ENCODE data around the gene CYTH1.

CYTH1 gene

GRCh38 chr17:78716814-78717393 is 65.2 kb downstream of the CYTH1 start:
- no peak for FAIRE-seq
- DNase-seq (ENCODE audit: low spot score), result no peak

GRCh38 chr17:78716292-78716691 is 65.8 kb downstream of the CYTH1 start:
- no peak for DNase-seq (ENCODE audit: low spot score)
- FAIRE-seq, result no peak

- DNase-seq (ENCODE audit: low spot score) (no peak), FAIRE-seq (no peak)
Observed at GRCh38 chr17:78715876-78716275, 66.2 kb downstream of the CYTH1 start.

- DNase-seq (ENCODE audit: low spot score) (no peak), FAIRE-seq (no peak)
Observed at GRCh38 chr17:78715000-78715771, 66.9 kb downstream of the CYTH1 start.

GRCh38 chr17:78714534-78714933 is 67.5 kb downstream of the CYTH1 start:
- FAIRE-seq, result no peak
- no peak for DNase-seq (ENCODE audit: low spot score)

GRCh38 chr17:78712043-78712442 is 70.0 kb downstream of the CYTH1 start:
- no peak for FAIRE-seq

GRCh38 chr17:78710607-78711006 is 71.5 kb downstream of the CYTH1 start:
- DNase-seq (ENCODE audit: low spot score), result no peak
- no peak for FAIRE-seq

More at GRCh38 chr17:78712043-78712442, 70.0 kb downstream of the CYTH1 start:
- DNase-seq (ENCODE audit: low spot score), result no peak

GRCh38 chr17:78709751-78710181 is 72.3 kb downstream of the CYTH1 start:
- no peak for DNase-seq (ENCODE audit: low spot score)
- no peak for FAIRE-seq

GRCh38 chr17:78709119-78709681 is 72.9 kb downstream of the CYTH1 start:
- FAIRE-seq (no peak), DNase-seq (ENCODE audit: low spot score) (no peak)

GRCh38 chr17:78708510-78708973 is 73.5 kb downstream of the CYTH1 start:
- FAIRE-seq (no peak), DNase-seq (ENCODE audit: low spot score) (peak; percentile 91)

- DNase-seq (ENCODE audit: low spot score) (no peak), FAIRE-seq (no peak)
Observed at GRCh38 chr17:78707923-78708322, 74.2 kb downstream of the CYTH1 start.

GRCh38 chr17:78707016-78707415 is 75.1 kb downstream of the CYTH1 start:
- DNase-seq (ENCODE audit: low spot score) (no peak), FAIRE-seq (no peak)

- no peak for FAIRE-seq
Observed at GRCh38 chr17:78706271-78706915, 75.7 kb downstream of the CYTH1 start.

GRCh38 chr17:78705071-78705470 is 77.0 kb downstream of the CYTH1 start:
- FAIRE-seq (no peak), DNase-seq (ENCODE audit: low spot score) (no peak)

More at GRCh38 chr17:78706271-78706915, 75.7 kb downstream of the CYTH1 start:
- DNase-seq (ENCODE audit: low spot score), result no peak

GRCh38 chr17:78704594-78704993 is 77.5 kb downstream of the CYTH1 start:
- DNase-seq (ENCODE audit: low spot score), result no peak
- no peak for FAIRE-seq

- no peak for DNase-seq (ENCODE audit: low spot score)
- FAIRE-seq, result no peak
Observed at GRCh38 chr17:78697554-78698343, 84.3 kb downstream of the CYTH1 start.

GRCh38 chr17:78697122-78697521 is 85.0 kb downstream of the CYTH1 start:
- DNase-seq (ENCODE audit: low spot score) (no peak), FAIRE-seq (no peak)

- FAIRE-seq, result peak; percentile 5
- DNase-seq (ENCODE audit: low spot score), result no peak
Observed at GRCh38 chr17:78696016-78696982, 85.8 kb downstream of the CYTH1 start.

- FAIRE-seq, result no peak
- DNase-seq (ENCODE audit: low spot score), result no peak
Observed at GRCh38 chr17:78694805-78695531, 87.1 kb downstream of the CYTH1 start.

Data from urothelium cell line (cell line).